Measurements from ENCODE around the gene GRIP1. TPM values are rescaled to one million over a fixed set of nuclear protein-coding genes. Genes with fewer than 3 reads are reported as not detected.

The GRIP1 gene
- total and polyA plus RNA-seq, 2 experiments from 2014 or later: 5.1 to 13.7 TPM

GRCh38 chr12:66337381-66338010, 341.4 kb downstream of the GRIP1 start (continued):
- no peak for TF ChIP-seq REST (IDR thresholded peaks at IDR 0.05; ENCODE audit: unreplicated experiment)
- no peak for TF ChIP-seq EZH2phosphoT487 (IDR thresholded peaks at IDR 0.05; ENCODE audit: unreplicated experiment)
- TF ChIP-seq CTCF (conservative IDR thresholded peaks at IDR 0.05; ENCODE audit: low read depth in 2 of 2): no peak
- TF ChIP-seq NANOG (IDR thresholded peaks at IDR 0.05; ENCODE audit: borderline replicate concordance): no peak
- no peak for TF ChIP-seq ZNF331 (CRISPR knock-in tag; IDR thresholded peaks at IDR 0.05; ENCODE audit: low read depth)
- TF ChIP-seq STAT1 (IDR thresholded peaks at IDR 0.05; ENCODE audit: unreplicated experiment): no peak
- no peak for TF ChIP-seq EZH2 (IDR thresholded peaks at IDR 0.05; ENCODE audit: low read depth, unreplicated experiment)
- no peak for TF ChIP-seq POLR2AphosphoS5 (IDR thresholded peaks at IDR 0.05; ENCODE audit: low read depth)
- TF ChIP-seq JUNB (IDR thresholded peaks at IDR 0.05; ENCODE audit: unreplicated experiment): no peak

GRCh38 chr12:66335746-66336145, 343.1 kb downstream of the GRIP1 start:
- DNase-seq (ENCODE audit: low spot score) (no peak), ATAC-seq (no peak)
- Histone ChIP-seq H3K27ac (ENCODE audit: low read depth) (no peak overlapping the region), H2AFZ (no peak overlapping the region), H3K9me2 (ENCODE audit: insufficient read depth) (0 out of 2 replicates have a peak, but pooled peaks cover 2% of the 10 kb centered on the region), H3F3A (replicated peaks; ENCODE audit: low read depth) (no peaks in the 10 kb centered on the region), H3K27me3 (ENCODE audit: insufficient read depth) (no peaks in the 10 kb centered on the region), H3K4me2 (no peak overlapping the region), H3K36me3 (ENCODE audit: insufficient read depth) (peaks cover 12% of the 10 kb centered on the region), H3K4me3 (no peak overlapping the region), H3K79me2 (replicated peaks; ENCODE audit: insufficient read depth) (no peaks in the 10 kb centered on the region), H3K4me1 (ENCODE audit: insufficient read depth) (no peaks in the 10 kb centered on the region), H4K20me1 (replicated peaks; ENCODE audit: insufficient read depth) (no peaks in the 10 kb centered on the region)
- TF ChIP-seq CTCF (conservative IDR thresholded peaks at IDR 0.05; ENCODE audit: low read depth in 2 of 2): no peak
- no peak for TF ChIP-seq ZNF114 (CRISPR knock-in tag; IDR thresholded peaks at IDR 0.05)
- peaks cover 34% of the 10 kb centered on the region for H3K36me3 Mint-ChIP-seq (ENCODE audit: low read depth)
- peaks cover 10% of the 10 kb centered on the region; the same call in 2 of the 3 replicates for H3K9me3 Mint-ChIP-seq
- H3K4me3 Mint-ChIP-seq: no peak overlapping the region
- H3K27me3 Mint-ChIP-seq (ENCODE audit: insufficient read depth, low read depth, poor library complexity): peaks cover 3% of the 10 kb centered on the region
- no peak overlapping the region for H3K27ac Mint-ChIP-seq
- no peaks in the 10 kb centered on the region for H3K4me1 Mint-ChIP-seq
